ENCODE measurements around the gene LNX2. TPM values are rescaled to one million over a fixed set of nuclear protein-coding genes. Genes with fewer than 3 reads are reported as not detected.

Gene LNX2
- total RNA-seq, 1 donor, result 7.0 TPM

DNA sequence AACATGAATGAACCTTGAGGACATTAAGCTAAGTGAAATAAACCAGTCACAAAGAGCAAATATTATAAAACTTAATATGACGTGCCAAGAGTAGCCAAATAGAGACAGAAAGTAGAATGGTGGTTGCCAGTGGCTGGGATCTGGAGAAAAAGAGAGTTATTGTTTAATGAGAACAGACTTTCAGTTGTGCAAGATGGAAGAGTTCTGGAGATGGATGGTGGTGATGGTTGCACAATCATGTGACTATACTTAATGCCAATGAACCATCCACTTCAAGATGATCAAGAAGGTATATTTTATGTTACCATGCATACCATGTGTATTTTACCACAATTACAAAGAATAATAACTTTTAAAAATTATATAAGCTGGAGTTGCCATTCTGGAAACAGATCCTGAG lies 104.2 kb downstream of the LNX2 start:
- DNase-seq (ENCODE audit: low read depth in 2 of 3, low spot score in 2 of 3), result no peak

DNA sequence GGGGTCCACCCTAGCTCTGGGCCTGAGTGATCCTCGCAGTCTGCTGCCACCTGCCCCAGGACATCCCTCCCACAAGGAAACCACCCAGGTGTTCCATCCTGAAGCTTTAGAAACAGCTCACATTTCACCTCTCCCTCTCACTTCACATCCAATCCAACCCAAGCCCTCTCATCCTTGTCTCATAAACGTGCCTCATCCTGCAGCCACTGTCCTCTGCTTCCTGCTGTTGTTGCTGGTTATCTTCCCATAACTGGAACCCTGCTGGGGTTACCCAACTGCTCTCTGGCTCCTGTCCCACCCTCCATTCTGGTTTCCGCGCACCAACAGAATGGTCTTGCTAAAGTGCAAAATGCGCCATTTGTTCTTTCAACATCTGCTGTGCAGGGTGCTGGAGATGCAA lies 110.2 kb downstream of the LNX2 start:
- DNase-seq (ENCODE audit: low read depth in 2 of 3, low spot score in 2 of 3), result no peak

DNA sequence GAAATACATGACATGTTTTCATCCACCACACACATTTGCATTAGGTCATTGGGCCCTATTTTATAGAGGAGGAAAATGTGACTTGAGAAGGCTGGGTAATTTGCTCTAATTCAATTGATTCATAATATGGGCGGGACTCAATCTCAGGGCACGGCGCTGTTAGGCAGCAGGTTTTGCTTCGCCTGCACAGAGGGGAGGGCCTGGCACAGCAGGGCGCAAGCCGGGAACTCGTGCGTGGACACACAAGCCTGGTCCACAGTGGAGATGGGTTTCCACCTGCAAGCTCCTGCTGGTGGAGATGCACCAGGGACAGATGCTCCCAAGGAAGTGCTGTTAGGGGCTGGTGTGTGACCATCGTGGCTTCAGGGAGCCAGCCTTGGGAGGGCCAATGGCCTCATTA lies 111.5 kb downstream of the LNX2 start:
- DNase-seq (ENCODE audit: low read depth in 2 of 3, low spot score in 2 of 3), result no peak

DNA sequence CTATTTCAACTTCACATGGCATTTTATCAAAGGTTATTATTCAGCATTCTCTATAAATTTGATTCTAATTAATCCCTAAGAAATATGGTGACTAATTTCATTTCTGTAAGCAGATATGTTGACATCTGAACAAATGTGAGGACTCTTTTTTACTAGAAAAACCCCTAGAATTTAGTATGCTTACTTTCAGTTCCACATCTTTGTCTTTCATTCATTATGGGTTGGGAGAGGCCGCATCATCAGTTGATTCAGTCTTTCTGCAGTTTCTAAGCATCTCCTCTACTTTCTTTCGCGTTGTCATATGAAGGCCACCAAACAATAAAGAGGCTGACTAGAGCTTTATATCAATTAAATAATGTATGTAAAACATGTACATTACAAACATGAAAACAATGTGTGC lies 114.5 kb downstream of the LNX2 start:
- no peak for DNase-seq (ENCODE audit: low read depth in 2 of 3, low spot score in 2 of 3)

DNA sequence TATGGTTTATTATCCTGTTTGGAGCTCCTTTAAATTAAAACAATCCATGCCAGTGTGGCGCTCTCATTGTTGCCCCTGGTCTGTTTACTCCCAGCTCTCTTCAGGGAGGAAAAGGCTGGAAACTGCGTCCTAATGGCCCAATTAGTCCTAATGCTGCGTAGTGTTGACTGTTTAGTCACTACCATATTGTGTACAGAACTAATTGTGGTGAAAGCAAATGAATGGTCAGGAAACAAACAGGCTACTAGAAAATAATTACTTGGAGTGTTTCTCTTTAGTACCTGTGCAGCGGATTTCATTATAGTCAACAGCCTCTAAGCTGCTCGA lies 115.5 kb downstream of the LNX2 start:
- no peak for DNase-seq (ENCODE audit: low read depth in 2 of 3, low spot score in 2 of 3)

DNA sequence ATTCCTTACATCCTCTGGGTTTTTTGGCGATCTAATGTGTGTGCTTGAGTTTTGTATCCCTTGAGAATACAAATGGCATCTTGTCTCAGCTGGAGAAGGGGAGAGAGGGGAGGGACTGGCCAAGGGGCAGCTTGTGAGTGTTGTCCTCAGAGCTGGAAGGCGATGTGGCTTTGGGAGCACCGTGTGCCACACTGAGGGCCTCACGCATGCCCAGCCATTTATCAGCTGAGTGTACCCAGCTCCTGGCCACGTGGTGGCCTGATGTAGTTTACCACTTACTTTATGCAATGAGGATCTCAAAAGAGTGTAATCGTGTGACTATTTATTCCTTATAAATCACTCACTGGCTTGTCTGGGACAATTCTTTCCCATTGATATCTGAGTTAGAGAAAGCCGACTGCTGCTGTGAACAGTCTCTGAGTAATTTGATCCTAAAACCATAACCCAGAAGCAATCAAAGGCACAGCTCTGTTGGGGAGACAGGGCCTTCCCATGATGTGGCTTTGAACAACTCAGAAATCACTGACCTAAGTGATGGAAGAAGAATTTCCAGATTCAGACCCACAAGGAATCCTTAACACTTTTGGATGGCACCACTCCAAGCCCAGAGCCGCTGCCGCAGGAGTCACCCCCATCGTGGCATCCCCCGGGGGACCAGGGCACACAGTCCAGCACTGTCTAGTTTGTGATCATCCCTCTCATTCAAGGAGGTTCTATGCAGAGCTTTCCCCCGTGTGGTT lies 116.0 kb downstream of the LNX2 start:
- no peak for DNase-seq (ENCODE audit: low read depth in 2 of 3, low spot score in 2 of 3)

DNA sequence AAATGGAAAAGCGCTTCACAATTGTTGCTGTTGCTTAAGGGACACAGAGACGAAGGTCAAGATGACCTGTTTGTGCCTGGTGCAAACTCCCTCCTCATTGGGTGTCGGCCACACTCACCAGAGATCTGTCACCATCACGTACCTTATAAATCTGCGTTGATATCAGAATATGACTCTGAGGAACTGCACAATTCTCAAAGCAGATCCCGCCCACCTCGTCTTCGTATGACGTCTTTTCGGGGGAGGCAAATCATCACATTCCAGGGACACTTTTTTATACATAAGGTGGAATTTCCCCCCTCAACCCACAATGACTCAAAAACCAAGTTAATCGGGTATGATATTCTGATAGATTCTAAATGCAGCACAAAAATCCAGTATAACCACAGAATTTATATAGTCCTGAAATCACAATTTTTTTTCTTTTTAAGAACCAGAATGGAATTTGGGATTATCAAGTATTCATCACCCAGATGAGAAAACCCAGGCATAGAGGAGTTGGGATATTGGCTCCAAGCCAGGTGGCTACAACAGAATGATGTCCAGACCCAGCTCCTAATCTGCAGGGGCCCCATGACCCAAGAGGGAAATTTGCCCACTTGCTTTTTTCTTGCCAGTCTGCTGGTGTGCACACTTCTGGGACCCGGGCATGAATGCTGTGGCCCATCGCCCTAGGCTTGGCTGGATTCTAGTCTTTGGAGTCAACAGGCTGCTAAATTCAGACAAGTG lies 119.4 kb downstream of the LNX2 start:
- DNase-seq (ENCODE audit: low read depth in 2 of 3, low spot score in 2 of 3), result no peak

DNA sequence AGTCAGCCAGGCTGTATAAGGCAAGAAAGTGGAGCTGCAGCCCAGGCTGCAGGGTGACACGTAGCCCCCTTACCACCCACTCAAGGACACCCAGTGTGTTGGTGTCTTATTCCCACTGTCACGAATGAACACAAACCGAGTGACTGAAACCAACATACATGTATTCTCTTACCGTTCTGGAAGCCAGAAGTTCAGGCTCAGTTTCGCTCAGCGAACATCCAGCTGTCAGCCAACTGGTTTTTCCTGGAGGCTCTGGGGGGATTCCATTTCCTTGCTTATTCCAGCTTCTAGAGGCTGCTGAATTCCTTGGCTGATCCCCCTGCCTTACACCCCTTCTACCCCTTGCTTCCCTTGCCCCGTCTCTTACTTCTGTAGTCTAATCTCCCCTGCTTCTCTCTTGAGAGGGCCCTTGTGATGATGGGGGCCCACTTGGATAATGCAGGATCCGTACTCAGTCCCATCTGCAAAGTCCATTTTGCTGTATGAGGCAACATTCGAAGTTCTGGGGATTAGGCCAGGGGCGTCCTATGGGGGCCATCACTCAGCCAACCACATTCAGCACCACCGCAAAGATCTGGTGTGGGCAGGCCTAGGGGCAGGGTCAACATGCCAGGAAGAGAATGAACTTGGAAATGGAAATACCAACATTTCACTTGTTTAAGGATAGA lies 122.6 kb downstream of the LNX2 start:
- DNase-seq (ENCODE audit: low read depth in 2 of 3, low spot score in 2 of 3), result no peak

DNA sequence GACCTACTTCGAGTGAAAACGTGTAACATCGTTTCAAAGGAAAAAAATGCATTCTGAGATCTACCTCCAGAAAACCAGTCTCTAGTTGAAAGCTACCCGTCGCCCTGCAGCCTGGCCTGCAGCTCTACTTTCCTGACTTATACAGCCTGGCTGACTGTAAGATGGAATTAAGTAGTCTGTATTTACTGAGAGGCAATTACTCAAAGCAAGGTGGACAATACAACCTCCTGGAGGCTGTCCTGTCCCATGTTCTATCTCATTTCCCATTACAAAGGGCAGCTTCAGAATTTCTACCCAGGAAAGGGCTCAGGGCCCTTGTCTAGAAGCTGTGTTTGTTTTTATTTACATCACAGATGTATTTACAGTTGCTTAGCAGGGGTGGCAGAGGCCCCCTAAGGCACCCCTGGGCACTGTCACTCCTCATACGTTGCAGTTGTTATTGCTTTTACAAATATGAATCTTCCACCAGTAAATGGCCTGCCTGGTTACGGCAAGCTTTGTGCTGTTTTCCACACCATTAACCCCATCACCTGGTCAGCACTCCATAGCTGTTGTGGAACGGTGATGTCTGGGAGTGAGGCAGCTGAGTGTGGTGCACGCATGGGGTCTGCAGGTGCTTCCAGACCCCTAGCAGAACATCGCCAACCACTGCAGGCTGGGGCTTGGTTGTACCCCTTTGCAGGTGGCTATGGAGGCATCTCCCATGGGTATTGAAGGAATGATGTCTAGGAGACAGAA lies 123.6 kb downstream of the LNX2 start:
- DNase-seq (ENCODE audit: low read depth in 2 of 3, low spot score in 2 of 3), result no peak

DNA sequence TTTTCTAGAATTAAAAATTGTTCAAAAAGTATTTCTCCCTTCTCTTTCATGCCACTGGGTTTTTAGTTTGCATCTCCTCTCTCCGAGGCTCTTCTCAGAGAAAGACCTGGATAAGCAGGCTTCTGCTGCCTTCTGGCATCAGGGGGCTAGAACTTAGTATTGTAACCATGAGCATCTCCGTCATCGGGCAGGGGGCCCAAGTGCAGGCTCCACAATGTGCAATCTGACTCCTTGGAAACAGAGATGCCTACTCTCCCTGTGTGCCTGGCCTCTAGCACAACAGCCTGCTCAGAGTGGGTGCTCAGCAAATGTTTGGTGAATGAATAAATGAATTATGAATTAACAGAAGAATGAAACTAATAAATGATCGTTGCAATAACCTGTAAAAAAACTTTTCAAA lies 124.3 kb downstream of the LNX2 start:
- no peak for DNase-seq (ENCODE audit: low read depth in 2 of 3, low spot score in 2 of 3)

Other genes with a start within 250 kb of the LNX2 start
- gene GTF3A, start 195.9 kb downstream of the LNX2 start, total RNA-seq, result 164 TPM
- gene MTIF3, start 170.0 kb downstream of the LNX2 start, total RNA-seq, result 24.8 TPM
- 68.7 TPM for gene POLR1D, start 1.4 kb upstream of the LNX2 start, total RNA-seq
- gene GSX1, start 172.0 kb upstream of the LNX2 start, total RNA-seq, result not detected